Astrocyte (in vitro differentiated cells and primary cell): ENCODE data around the gene CASP10. TPM values are rescaled to one million over a fixed set of nuclear protein-coding genes. Genes with fewer than 3 reads are reported as not detected.

ENCODE experiments used
- DNase-seq: peaks from one replicate; pipeline ENCODE4 v3.0.0-alpha.2; 2010; ENCODE audit warnings: low read depth
- FAIRE-seq: peaks from 2 replicates; lab custom pipeline; 2011; peaks lifted over from hg19 to GRCh38; lab: Jason Lieb, UNC
- H2AFZ ChIP-seq: 2 replicates; pipeline ENCODE4 v1.6.0; 2012; ENCODE audit warnings: low read depth, low read length, inconsistent platforms
- H3K27ac ChIP-seq: 2 replicates; pipeline ENCODE4 v1.5.1; 2011; ENCODE audit warnings: low read depth, low read length, inconsistent platforms
- H3K27me3 ChIP-seq: 2 replicates; pipeline ENCODE4 v1.6.0; 2011; ENCODE audit warnings: low read length, inconsistent platforms; ENCODE audit not compliant: insufficient read depth
- H3K36me3 ChIP-seq: 2 replicates; pipeline ENCODE4 v1.5.1; 2011; ENCODE audit warnings: low read length, inconsistent platforms; ENCODE audit not compliant: insufficient read depth
- H3K4me1 ChIP-seq: 2 replicates; pipeline ENCODE4 v1.5.1; 2011; ENCODE audit warnings: low read length, inconsistent platforms; ENCODE audit not compliant: insufficient read depth
- H3K4me2 ChIP-seq: 2 replicates; pipeline ENCODE4 v1.6.0; 2012; ENCODE audit warnings: low read length, inconsistent platforms
- H3K4me3 ChIP-seq: 2 replicates; pipeline ENCODE4 v1.5.1; 2011; ENCODE audit warnings: low read depth, mild to moderate bottlenecking, low read length, inconsistent platforms; ENCODE audit not compliant: insufficient read depth
- H3K79me2 ChIP-seq: 2 replicates; pipeline ENCODE4 v1.6.0; 2012; ENCODE audit warnings: mild to moderate bottlenecking, low read length, inconsistent platforms; ENCODE audit not compliant: insufficient read depth
- H3K9ac ChIP-seq: 2 replicates; pipeline ENCODE4 v1.6.0; 2012; ENCODE audit warnings: mild to moderate bottlenecking, low read length, inconsistent platforms
- H3K9me3 ChIP-seq: 2 replicates; pipeline ENCODE4 v1.5.1; 2012; ENCODE audit warnings: low read depth, mild to moderate bottlenecking, low read length, inconsistent platforms; ENCODE audit not compliant: insufficient read depth
- H4K20me1 ChIP-seq: 2 replicates; pipeline ENCODE4 v1.6.0; 2012; ENCODE audit warnings: low read length, inconsistent platforms; ENCODE audit not compliant: insufficient read depth
- H3K27ac Mint-ChIP-seq: one replicate; pipeline ENCODE4 v1.8.0; 2021; ENCODE audit warnings: mild to moderate bottlenecking, mixed read lengths; ENCODE audit not compliant: unreplicated experiment
- H3K27me3 Mint-ChIP-seq: one replicate; pipeline ENCODE4 v1.8.0; 2021; ENCODE audit warnings: low read depth, mixed read lengths; ENCODE audit not compliant: unreplicated experiment
- H3K36me3 Mint-ChIP-seq: one replicate; pipeline ENCODE4 v1.8.0; 2021; ENCODE audit warnings: low read depth, mixed read lengths; ENCODE audit not compliant: unreplicated experiment
- H3K4me1 Mint-ChIP-seq: one replicate; pipeline ENCODE4 v1.8.0; 2021; ENCODE audit warnings: low read depth, mixed read lengths; ENCODE audit not compliant: unreplicated experiment
- H3K4me3 Mint-ChIP-seq: one replicate; pipeline ENCODE4 v1.8.0; 2021; ENCODE audit warnings: mild to moderate bottlenecking, moderate library complexity, mixed read lengths; ENCODE audit not compliant: unreplicated experiment
- H3K9me3 Mint-ChIP-seq: one replicate; pipeline ENCODE4 v1.8.0; 2021; ENCODE audit warnings: mild to moderate bottlenecking, mixed read lengths; ENCODE audit not compliant: unreplicated experiment
- CTCF ChIP-seq: IDR thresholded peaks from 2 replicates; pipeline ENCODE4 v1.5.1; 2011; ENCODE audit warnings: low read depth, mild to moderate bottlenecking, inconsistent platforms, low read length, moderate library complexity; ENCODE audit not compliant: insufficient read depth
- EZH2 ChIP-seq: IDR thresholded peaks from 2 replicates; pipeline ENCODE4 v1.6.1; 2012; ENCODE audit warnings: mild to moderate bottlenecking, low read length, inconsistent platforms; ENCODE audit not compliant: insufficient read depth
- total RNA-seq: library from RNA; stranded (reverse); gene quantifications from 2 replicates; pipeline ENCODE4 v1.2.1, GENCODE V29; 2021

The CASP10 gene
- total RNA-seq, 1 donor from 2014 or later: 0.43 TPM

- H3K9me3 ChIP-seq: no peaks in the 10 kb centered on the region
- no peak for DNase-seq
- Mint-ChIP-seq H3K9me3 (no peaks in the 10 kb centered on the region), H3K36me3 (no peaks in the 10 kb centered on the region), H3K4me1 (no peaks in the 10 kb centered on the region), H3K4me3 (no peak overlapping the region), H3K27me3 (peaks cover 3% of the 10 kb centered on the region), H3K27ac (no peak overlapping the region)
- TF ChIP-seq EZH2: no peak
- TF ChIP-seq CTCF: no peak
- H3K4me3 ChIP-seq: no peak overlapping the region
- H3K4me2 ChIP-seq: no peak overlapping the region
- no peaks in the 10 kb centered on the region for H4K20me1 ChIP-seq
- no peak for FAIRE-seq
- H3K9ac ChIP-seq: no peak overlapping the region
- H3K36me3 ChIP-seq: no peaks in the 10 kb centered on the region
- no peak overlapping the region for H3K27ac ChIP-seq
- H2AFZ ChIP-seq: no peak overlapping the region
- H3K27me3 ChIP-seq: no peaks in the 10 kb centered on the region
- H3K79me2 ChIP-seq: no peaks in the 10 kb centered on the region
- H3K4me1 ChIP-seq: no peaks in the 10 kb centered on the region
Observed at GRCh38 chr2:201196003-201196402, 13.1 kb downstream of the CASP10 start.

GRCh38 chr2:201196803-201197202 lies 13.9 kb downstream of the CASP10 start:
- Histone ChIP-seq H3K9ac (no peak overlapping the region), H3K27ac (no peak overlapping the region), H3K27me3 (no peaks in the 10 kb centered on the region), H3K79me2 (no peaks in the 10 kb centered on the region), H3K4me2 (no peak overlapping the region), H4K20me1 (no peaks in the 10 kb centered on the region), H3K4me3 (no peak overlapping the region), H3K36me3 (no peaks in the 10 kb centered on the region), H3K9me3 (no peaks in the 10 kb centered on the region), H3K4me1 (no peaks in the 10 kb centered on the region), H2AFZ (no peak overlapping the region)
- FAIRE-seq: no peak
- Mint-ChIP-seq H3K4me1 (no peaks in the 10 kb centered on the region), H3K36me3 (no peaks in the 10 kb centered on the region), H3K27ac (no peak overlapping the region), H3K4me3 (no peak overlapping the region), H3K27me3 (peaks cover 3% of the 10 kb centered on the region), H3K9me3 (no peaks in the 10 kb centered on the region)
- TF ChIP-seq EZH2 (no peak), CTCF (no peak)
- no peak for DNase-seq

GRCh38 chr2:201197781-201198180 lies 14.8 kb downstream of the CASP10 start:
- Mint-ChIP-seq H3K9me3 (no peaks in the 10 kb centered on the region), H3K27me3 (peaks cover 3% of the 10 kb centered on the region), H3K4me1 (no peaks in the 10 kb centered on the region), H3K4me3 (no peak overlapping the region), H3K27ac (no peak overlapping the region), H3K36me3 (no peaks in the 10 kb centered on the region)
- Histone ChIP-seq H3K79me2 (no peaks in the 10 kb centered on the region), H4K20me1 (no peaks in the 10 kb centered on the region), H3K9ac (no peak overlapping the region), H3K9me3 (no peaks in the 10 kb centered on the region), H3K4me1 (no peaks in the 10 kb centered on the region), H3K36me3 (no peaks in the 10 kb centered on the region), H3K27me3 (no peaks in the 10 kb centered on the region), H3K27ac (no peak overlapping the region), H3K4me2 (no peak overlapping the region), H2AFZ (no peak overlapping the region), H3K4me3 (no peak overlapping the region)
- no peak for TF ChIP-seq EZH2
- TF ChIP-seq CTCF: no peak
- FAIRE-seq (no peak), DNase-seq (no peak)
